ENCODE results near the gene STAB2. TPM values are rescaled to one million over a fixed set of nuclear protein-coding genes. Genes with fewer than 3 reads are reported as not detected.

Gene STAB2
- total RNA-seq, 4 donors from 2014 or later = 0.15 to 0.16 TPM; not detected in 2

GRCh38 chr12:103654816-103655215 lies 67.7 kb downstream of the STAB2 start:
- DNase-seq (ENCODE audit: low spot score in 2 of 2) = no peak
- WGBS, 2 donors = 78 to 80% methylated on average over 3 of the region's 3 CpGs
- H3K4me3 ChIP-seq (ENCODE audit: low read depth, poor library complexity, severe bottlenecking) = no peak overlapping the region
- TF ChIP-seq POLR2A (IDR thresholded peaks at IDR 0.05) (no peak), CTCF (IDR thresholded peaks at IDR 0.05) (no peak)
- intact Hi-C loops (cut with DNase I; ENCODE audit: low total_unique reads) = no loop called here

GRCh38 chr12:103656291-103656690 lies 69.2 kb downstream of the STAB2 start:
- 85% methylated on average over 1 of the region's 1 CpG for WGBS, 2 donors
- intact Hi-C loops (cut with DNase I; ENCODE audit: low total_unique reads) = no loop called here
- no peak for DNase-seq (ENCODE audit: low spot score in 2 of 2)
- no peak overlapping the region for H3K4me3 ChIP-seq (ENCODE audit: low read depth, poor library complexity, severe bottlenecking)
- TF ChIP-seq CTCF (IDR thresholded peaks at IDR 0.05) (no peak), POLR2A (IDR thresholded peaks at IDR 0.05) (no peak)

- TF ChIP-seq POLR2A (IDR thresholded peaks at IDR 0.05) (no peak), CTCF (IDR thresholded peaks at IDR 0.05) (no peak)
- no peak overlapping the region for H3K4me3 ChIP-seq (ENCODE audit: low read depth, poor library complexity, severe bottlenecking)
- DNase-seq (ENCODE audit: low spot score in 2 of 2) = no peak
- intact Hi-C loops (cut with DNase I; ENCODE audit: low total_unique reads) = no loop called here
- 19 to 40% methylated on average over 2 of the region's 2 CpGs for WGBS, 2 donors
Observed at GRCh38 chr12:103657331-103657730, 70.3 kb downstream of the STAB2 start.

GRCh38 chr12:103664626-103665025 lies 77.6 kb downstream of the STAB2 start:
- WGBS, 2 donors = 80 to 93% methylated on average over 2 of the region's 2 CpGs
- no peak overlapping the region for H3K4me3 ChIP-seq (ENCODE audit: low read depth, poor library complexity, severe bottlenecking)
- TF ChIP-seq CTCF (IDR thresholded peaks at IDR 0.05) = no peak
- TF ChIP-seq POLR2A (IDR thresholded peaks at IDR 0.05) = no peak
- DNase-seq (ENCODE audit: low spot score in 2 of 2) = no peak
- intact Hi-C loops (cut with DNase I; ENCODE audit: low total_unique reads) = no loop called here

GRCh38 chr12:103665971-103666370 lies 78.9 kb downstream of the STAB2 start:
- WGBS, 2 donors = 25 to 26% methylated on average over 4 to 5 of the region's 5 CpGs
- TF ChIP-seq POLR2A (IDR thresholded peaks at IDR 0.05) (no peak), CTCF (IDR thresholded peaks at IDR 0.05) (no peak)
- no peak overlapping the region for H3K4me3 ChIP-seq (ENCODE audit: low read depth, poor library complexity, severe bottlenecking)
- intact Hi-C loops (cut with DNase I; ENCODE audit: low total_unique reads) = no loop called here
- no peak for DNase-seq (ENCODE audit: low spot score in 2 of 2)

- DNase-seq (ENCODE audit: low spot score in 2 of 2) = no peak
- TF ChIP-seq CTCF (IDR thresholded peaks at IDR 0.05) = no peak
- TF ChIP-seq POLR2A (IDR thresholded peaks at IDR 0.05) = no peak
- intact Hi-C loops (cut with DNase I; ENCODE audit: low total_unique reads) = no loop called here
- no peak overlapping the region for H3K4me3 ChIP-seq (ENCODE audit: low read depth, poor library complexity, severe bottlenecking)
- 28 to 48% methylated on average over 2 of the region's 2 CpGs for WGBS, 2 donors
Observed at GRCh38 chr12:103667125-103667524, 80.1 kb downstream of the STAB2 start.

All from lower leg skin (tissue), 4 donors.